Uterus (tissue), 4 donors: ENCODE results near the gene STARD5. TPM values are rescaled to one million over a fixed set of nuclear protein-coding genes. Genes with fewer than 3 reads are reported as not detected.

Source experiments
- DNase-seq, 2 donors: peaks; one replicate each; pipeline ENCODE4 v3.0.0-alpha.2; 2019 to 2020
- H3K27ac ChIP-seq, 2 donors: fragments of 200-600 bp; sonication (generic); 1 replicate in 1 of 2; 2 replicates in 1 of 2; pipeline ENCODE4 v1.5.1; 2016 to 2018
- H3K27me3 ChIP-seq, 2 donors: fragments of 200-600 bp; sonication (generic); one replicate each; pipeline ENCODE4 v1.5.1; 2018 to 2019; ENCODE audit warnings: control low read depth in 1 of 2
- H3K36me3 ChIP-seq, 2 donors: fragments of 200-600 bp; sonication (generic); one replicate each; pipeline ENCODE4 v1.5.1; 2019; ENCODE audit warnings: control low read depth in 1 of 2
- H3K4me1 ChIP-seq, 2 donors: fragments of 200-600 bp; sonication (generic); one replicate each; pipeline ENCODE4 v1.5.1; 2018 to 2019; ENCODE audit warnings: control low read depth in 1 of 2
- H3K4me3 ChIP-seq, 2 donors: fragments of 200-600 bp; sonication (generic); 1 replicate in 1 of 2; 2 replicates in 1 of 2; pipeline ENCODE4 v1.5.1; 2018 to 2019; ENCODE audit warnings: mild to moderate bottlenecking in 1 of 2
- H3K9me3 ChIP-seq, 2 donors: fragments of 200-600 bp; sonication (generic); one replicate each; pipeline ENCODE4 v1.5.1; 2019; ENCODE audit warnings: control low read depth in 1 of 2
- POLR2A ChIP-seq, 2 donors: fragments of 450-650 bp; IDR thresholded peaks; one replicate each; pipeline ENCODE4 v1.6.1; 2016; ENCODE audit warnings: antibody characterized with exemption in 2 of 2, mild to moderate bottlenecking in 1 of 2, moderate library complexity in 1 of 2
- intact Hi-C: fragments of 100-400 bp; cut with DNase I; formaldehyde crosslinking; loops from one replicate; pipeline ENCODE4 v1.15.1; 2023; ENCODE audit warnings: low total_unique reads
- total RNA-seq, 4 donors: library from RNA; depleted of rRNA in 3 of 4; stranded (reverse); fragments of >200 nt in 3 of 4; gene quantifications; one replicate each; pipeline versions ENCODE4 v1.1.0 to v1.2.4, GENCODE V29; 2014 to 2023
- TF ChIP-seq, protein P1 (sequence below), 4 experiments: fragments of 200-600 bp in 2 of 4; fragments of 450-650 bp in 2 of 4; sonication (generic) in 2 of 4; IDR thresholded peaks; one replicate each; pipeline ENCODE4 v1.5.1; 2016 to 2019; ENCODE audit warnings: antibody characterized with exemption in 4 of 4, mild to moderate bottlenecking in 2 of 4, moderate library complexity in 1 of 4
- donor health status: DM: yes; HTN: yes; CAD: no.

STARD5 gene
- total RNA-seq, 4 donors from 2014 or later: 8.5 to 20.6 (median 19.7) TPM

- Histone ChIP-seq H3K36me3 (no peaks in the 10 kb centered on the region), H3K4me3 (no peak overlapping the region), H3K27ac (peak overlapping the region in 1 of 2 donors; percentile 88), H3K27me3 (no peaks in the 10 kb centered on the region), H3K9me3 (no peaks in the 10 kb centered on the region), H3K4me1 (peaks cover 7 to 10% of the 10 kb centered on the region in 2 donors)
- intact Hi-C loops: no loop called here
- no peak for DNase-seq
- TF ChIP-seq, protein P1, sequence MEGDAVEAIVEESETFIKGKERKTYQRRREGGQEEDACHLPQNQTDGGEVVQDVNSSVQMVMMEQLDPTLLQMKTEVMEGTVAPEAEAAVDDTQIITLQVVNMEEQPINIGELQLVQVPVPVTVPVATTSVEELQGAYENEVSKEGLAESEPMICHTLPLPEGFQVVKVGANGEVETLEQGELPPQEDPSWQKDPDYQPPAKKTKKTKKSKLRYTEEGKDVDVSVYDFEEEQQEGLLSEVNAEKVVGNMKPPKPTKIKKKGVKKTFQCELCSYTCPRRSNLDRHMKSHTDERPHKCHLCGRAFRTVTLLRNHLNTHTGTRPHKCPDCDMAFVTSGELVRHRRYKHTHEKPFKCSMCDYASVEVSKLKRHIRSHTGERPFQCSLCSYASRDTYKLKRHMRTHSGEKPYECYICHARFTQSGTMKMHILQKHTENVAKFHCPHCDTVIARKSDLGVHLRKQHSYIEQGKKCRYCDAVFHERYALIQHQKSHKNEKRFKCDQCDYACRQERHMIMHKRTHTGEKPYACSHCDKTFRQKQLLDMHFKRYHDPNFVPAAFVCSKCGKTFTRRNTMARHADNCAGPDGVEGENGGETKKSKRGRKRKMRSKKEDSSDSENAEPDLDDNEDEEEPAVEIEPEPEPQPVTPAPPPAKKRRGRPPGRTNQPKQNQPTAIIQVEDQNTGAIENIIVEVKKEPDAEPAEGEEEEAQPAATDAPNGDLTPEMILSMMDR (IDR thresholded peaks at IDR 0.05): no peak
- no peak for TF ChIP-seq POLR2A (IDR thresholded peaks at IDR 0.05)
Observed at GRCh38 chr15:81309647-81310450, 14.1 kb downstream of the STARD5 start.

- no peaks in the 10 kb centered on the region for H3K9me3 ChIP-seq
Observed at GRCh38 chr15:81308260-81308659, 15.7 kb downstream of the STARD5 start.

DNA sequence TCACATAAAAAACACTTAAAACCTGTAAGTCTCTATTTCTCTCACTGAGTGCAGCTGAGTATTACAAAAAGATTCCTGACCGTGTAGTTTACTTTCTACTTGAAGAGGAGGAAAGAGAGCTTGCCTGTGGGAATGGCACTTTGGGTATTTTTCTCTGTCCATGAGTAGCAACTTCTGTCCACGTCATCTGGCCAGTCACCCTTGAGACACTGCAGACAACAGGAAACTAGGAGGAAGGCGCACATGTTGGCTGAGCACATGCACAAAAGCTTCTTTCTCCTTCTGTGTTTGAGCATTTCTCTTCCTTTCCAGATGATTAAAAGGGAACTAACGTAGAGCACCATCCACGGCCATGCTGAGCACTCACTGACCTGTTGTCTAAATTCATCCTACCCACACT, 19.7 kb downstream of the STARD5 start:
- Histone ChIP-seq H3K36me3 (no peaks in the 10 kb centered on the region), H3K9me3 (no peaks in the 10 kb centered on the region), H3K4me3 (no peak overlapping the region), H3K4me1 (no peaks in the 10 kb centered on the region), H3K27ac (peak overlapping the region in 1 of 2 donors; percentile 34), H3K27me3 (no peaks in the 10 kb centered on the region)
- TF ChIP-seq, protein P1 (IDR thresholded peaks at IDR 0.05): no peak
- TF ChIP-seq POLR2A (IDR thresholded peaks at IDR 0.05): no peak
- no peak for DNase-seq
- intact Hi-C loops: no loop called here

More at GRCh38 chr15:81308260-81308659, 15.7 kb downstream of the STARD5 start:
- H3K4me1 ChIP-seq: peaks cover 1 to 10% of the 10 kb centered on the region in 2 donors
- H3K36me3 ChIP-seq: no peaks in the 10 kb centered on the region
- H3K27me3 ChIP-seq: no peaks in the 10 kb centered on the region
- TF ChIP-seq, protein P1 (IDR thresholded peaks at IDR 0.05): no peak
- TF ChIP-seq POLR2A (IDR thresholded peaks at IDR 0.05): no peak
- intact Hi-C loops: no loop called here
- no peak overlapping the region for H3K27ac ChIP-seq
- DNase-seq: no peak
- no peak overlapping the region for H3K4me3 ChIP-seq

GRCh38 chr15:81303244-81304225, 20.4 kb downstream of the STARD5 start:
- H3K4me1 ChIP-seq: no peaks in the 10 kb centered on the region
- H3K27ac ChIP-seq: peak overlapping the region in 1 of 2 donors; percentile 34
- intact Hi-C loops: no loop called here
- no peaks in the 10 kb centered on the region for H3K36me3 ChIP-seq
- no peaks in the 10 kb centered on the region for H3K27me3 ChIP-seq
- TF ChIP-seq, protein P1 (IDR thresholded peaks at IDR 0.05): no peak
- no peak for TF ChIP-seq POLR2A (IDR thresholded peaks at IDR 0.05)
- no peaks in the 10 kb centered on the region for H3K9me3 ChIP-seq
- no peak for DNase-seq
- H3K4me3 ChIP-seq: no peak overlapping the region
